GM19438 (cell line): Measurements from ENCODE around the gene SUPT20H.
A peak's percentile ranks its signal among the peaks of the same experiment; 100 is the strongest.

Experiments used
- ATAC-seq: cut with Tn5 transposase; IDR thresholded peaks from one replicate; pipeline ENCODE4 v1.9.1; 2021; ENCODE audit warnings: low read depth; ENCODE audit not compliant: unreplicated experiment

SUPT20H gene

DNA sequence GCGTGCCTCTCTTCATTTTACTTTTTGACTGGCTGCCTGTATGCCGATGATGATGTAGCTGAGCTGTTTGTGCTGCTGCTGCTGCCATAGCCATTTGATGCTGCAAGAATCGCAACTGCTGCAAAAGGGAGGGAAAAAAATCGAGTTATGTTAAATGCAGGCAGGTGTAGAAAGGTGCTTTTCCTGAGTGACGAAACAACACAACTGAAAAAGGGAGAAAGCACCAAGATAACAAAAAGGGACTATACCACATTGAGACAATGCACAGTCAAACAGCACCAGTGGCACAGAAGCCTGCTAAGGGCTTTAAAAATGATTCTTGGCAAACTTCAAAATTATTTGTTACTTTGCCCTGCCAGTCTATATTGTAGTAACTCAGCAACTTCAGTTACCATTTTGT lies 49.8 kb downstream of the SUPT20H start:
- no peak for ATAC-seq

DNA sequence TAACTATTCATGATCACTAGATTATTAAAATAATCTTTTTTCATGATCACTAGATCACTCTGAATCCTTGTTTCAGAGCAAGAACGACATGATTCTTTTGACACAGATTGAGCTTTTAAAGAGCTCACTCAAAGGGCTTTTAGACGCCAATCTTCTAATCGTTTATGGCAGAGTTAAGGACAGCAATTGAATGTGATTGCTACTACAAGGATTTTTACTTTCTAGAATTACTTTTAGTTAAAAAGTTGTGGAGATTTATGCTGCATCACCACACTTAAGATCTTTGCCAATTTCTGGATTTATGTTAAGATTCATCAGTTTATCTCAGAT lies 57.6 kb downstream of the SUPT20H start:
- ATAC-seq = no peak

DNA sequence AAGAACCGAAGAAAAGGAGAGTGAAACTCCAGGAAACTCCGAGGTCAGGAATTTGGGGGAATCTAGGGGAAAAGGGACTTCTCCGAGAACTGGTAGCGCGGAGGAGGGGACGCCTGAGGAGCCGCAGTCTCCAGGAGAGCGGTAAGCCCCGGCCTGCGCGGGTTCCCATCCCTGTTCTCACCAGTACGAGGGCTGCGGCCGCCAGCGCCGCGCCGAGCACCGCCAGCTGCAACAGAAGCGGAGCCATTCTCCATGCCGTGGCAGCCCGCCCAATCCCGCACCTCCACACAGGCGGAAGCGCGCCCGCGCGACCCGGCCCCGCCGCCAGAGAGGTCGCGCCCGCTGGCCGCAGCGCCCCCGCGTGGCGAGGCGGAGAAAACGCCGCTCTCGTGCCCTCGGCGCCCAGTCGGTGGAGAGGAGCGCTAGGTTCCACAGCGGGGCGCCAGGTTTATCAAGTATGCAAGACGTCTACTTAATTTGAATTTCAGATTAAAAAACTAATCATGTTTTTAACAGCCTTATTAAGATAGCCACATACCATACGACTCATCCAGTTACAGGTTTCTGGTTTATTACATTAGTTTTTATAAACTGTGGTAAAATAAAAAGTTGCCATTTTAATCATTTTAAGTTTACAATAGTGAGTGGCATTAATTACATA lies 60.3 kb downstream of the SUPT20H start, which contains the start of gene ALG5:
ALG5 (minus strand) TSS at position 287 of the 661 bp plus-strand sequence; CDS start at position 247, 40 bp downstream.
- ATAC-seq = peak; percentile 59

DNA sequence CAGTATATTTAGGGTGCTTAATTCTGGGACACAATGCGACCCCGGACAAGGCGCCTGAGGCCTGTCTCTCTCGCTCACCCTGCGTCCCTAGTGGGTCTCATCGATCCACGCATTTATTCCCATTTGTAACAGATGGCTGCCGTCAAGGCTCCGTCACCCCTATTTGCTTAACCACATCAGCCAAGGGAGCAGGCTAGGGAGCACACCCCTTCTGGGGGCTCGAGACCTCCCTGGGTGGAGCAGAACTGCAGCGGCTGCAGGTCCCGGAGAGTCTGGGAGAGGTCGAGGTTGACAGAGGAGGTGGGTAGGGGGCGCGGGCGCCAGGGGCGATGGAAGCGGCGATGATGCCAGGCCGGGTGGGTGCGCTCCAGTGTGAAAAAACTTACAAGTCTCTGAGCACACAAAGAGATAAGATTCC lies 60.9 kb downstream of the SUPT20H start:
- ATAC-seq = no peak

DNA sequence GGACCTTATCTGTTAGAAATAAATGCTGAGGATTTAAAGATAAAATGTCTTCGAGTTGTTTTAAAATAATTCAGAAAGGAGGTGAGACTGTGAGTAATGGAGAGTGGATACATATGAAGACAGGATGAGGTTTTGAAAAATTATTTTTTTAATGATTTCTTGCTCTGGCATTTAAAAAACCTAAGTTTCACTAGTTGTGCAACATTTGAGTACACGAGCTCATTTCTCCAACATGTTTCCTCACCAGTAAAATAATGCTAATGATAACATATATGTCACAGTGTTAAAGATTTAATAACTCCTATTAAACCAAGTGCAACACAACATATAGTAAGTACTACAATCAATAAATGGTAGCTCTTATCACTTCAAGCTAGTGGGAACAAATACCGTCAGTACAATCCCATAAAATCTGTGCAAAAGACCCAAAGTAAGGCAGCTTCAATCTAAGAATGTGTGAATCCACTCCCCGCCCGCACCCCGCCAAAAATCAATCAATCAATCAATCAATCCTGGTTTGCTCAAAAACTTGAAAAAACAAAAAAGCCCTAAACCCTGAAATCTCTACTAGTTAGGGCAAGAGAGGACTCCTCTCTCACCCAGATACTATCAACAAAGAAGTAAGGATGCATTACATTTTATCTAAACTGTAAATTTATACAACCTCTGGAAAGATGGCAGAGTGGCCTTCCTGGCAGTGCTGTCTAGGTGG lies 61.6 kb downstream of the SUPT20H start:
- ATAC-seq = no peak

DNA sequence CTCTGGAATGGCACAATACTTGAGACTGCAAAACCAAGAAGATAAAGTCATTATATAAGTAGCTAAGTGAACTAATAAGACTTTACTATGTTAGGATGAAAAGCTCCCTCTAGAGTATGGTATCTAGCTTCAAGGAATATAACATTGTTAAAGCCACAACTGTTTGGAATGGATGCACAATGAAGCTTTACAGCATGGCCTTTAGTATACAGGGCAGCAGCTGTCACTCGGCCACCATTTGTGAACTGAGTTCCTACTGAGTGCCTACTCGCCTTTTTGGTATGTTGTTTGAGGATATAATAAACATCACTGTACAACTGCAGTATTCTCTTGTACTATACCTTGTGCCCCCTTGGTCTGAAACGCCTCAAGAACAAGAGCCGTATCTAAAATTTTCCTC lies 67.1 kb downstream of the SUPT20H start:
- no peak for ATAC-seq

DNA sequence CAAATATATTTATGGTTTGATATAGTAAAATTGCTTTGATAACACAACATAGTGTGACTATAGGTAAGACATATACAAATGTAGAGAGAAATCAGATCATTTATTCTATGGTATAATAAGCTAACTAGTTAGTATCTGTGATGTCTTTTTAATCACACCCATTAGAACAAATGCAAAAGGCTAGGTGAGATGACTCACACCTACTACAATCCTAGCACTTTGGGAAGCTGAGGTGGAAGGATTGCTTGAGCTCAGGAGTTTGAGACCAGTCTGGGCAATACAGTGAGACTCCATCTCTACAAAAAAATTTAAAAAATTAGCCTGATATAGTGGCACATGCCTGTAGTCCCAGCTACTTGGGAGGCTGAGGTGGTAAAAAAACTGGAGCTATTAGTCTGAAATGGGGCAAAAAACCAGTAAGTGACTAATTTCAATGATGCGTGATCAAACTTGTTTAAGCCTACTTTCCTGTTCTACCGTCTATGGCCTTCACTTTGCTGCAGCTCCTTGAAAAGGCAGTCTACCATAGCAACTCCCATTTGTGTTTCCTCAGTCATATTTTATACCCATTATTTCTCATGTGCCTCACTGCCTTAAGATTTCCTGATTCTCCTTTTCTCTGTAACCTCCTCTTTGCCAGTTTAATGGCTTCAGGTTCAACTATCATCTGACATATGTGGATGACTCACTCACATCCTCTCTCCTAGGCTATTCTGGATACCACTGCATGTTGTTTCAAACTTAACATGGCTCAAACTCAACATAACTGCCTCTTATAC lies 72.8 kb downstream of the SUPT20H start:
- ATAC-seq = no peak

DNA sequence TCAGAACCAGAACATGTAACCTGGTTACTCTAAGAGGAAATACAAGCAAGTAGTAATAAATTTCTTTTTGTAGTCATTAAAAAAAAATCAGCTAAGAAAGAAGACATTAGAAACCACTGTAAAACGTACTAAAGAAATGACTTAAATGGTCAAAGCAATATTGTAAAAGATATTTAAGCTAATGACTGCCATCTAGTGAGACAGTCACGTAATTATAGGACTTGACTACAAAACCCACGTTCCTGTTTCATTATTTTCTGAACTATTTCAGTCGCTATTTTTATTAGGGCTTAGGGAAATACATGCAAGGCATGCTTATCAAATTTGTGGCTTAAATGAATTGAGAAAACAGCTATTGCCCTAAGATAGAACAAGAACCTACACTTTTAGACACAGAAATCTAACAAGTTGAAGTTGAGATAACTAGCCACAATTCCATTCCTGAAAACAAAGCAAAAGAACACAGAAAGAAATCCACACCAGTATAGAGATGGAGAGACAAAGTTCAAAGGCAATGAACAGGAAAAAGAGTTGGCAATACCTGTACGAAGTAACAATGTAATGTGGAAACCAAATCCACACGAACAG lies 78.2 kb downstream of the SUPT20H start:
- no peak for ATAC-seq

DNA sequence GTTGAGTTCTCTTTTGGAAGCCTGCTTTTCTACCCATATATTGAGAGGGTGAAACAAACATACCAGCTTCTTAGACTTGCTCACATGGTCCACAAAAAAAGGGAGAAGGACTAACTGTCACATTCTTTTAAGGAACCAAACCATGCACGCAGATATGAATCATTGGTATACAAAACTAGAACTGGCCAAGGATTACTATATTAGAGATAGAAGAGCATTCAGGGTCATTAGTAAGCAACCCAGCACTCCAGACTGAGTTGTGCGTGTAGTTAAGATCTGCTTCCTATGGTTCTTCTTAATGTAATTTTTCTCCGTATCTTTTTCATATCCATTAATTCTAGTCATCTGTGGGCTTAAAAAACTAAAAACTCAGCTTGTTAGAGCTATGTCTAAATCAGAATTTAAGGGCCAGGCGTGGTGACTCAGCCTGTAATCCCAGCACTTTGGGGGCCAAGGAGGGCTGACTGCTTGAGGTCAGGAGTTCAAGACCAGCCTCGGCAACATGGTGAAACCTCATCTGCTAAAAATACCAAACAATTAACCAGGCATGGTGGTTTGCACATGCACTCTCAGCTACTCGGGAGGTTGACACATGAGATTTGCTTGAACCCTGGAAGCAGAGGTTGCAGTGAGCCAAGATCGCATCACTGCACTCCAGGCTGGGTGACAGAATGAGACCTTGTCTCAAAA lies 80.0 kb downstream of the SUPT20H start:
- ATAC-seq = no peak

DNA sequence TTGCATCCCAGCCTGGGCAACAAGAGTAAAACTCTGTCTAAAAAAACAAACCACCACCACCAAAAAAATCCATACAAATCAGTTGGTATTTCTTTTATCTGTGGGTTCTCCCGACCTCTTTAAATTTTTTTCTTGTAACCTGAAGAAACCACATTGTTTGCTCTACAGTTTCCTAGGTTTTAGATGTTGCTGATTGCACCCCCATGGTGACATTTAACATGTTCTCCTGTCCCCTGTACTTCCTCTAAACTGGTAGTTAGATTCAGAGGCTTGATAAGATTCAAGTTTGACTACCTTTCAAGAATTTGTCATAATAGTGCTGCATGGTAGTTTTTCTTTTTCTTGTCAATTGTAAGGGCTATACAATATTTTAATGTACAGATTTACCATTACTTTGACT lies 84.3 kb downstream of the SUPT20H start:
- no peak for ATAC-seq

DNA sequence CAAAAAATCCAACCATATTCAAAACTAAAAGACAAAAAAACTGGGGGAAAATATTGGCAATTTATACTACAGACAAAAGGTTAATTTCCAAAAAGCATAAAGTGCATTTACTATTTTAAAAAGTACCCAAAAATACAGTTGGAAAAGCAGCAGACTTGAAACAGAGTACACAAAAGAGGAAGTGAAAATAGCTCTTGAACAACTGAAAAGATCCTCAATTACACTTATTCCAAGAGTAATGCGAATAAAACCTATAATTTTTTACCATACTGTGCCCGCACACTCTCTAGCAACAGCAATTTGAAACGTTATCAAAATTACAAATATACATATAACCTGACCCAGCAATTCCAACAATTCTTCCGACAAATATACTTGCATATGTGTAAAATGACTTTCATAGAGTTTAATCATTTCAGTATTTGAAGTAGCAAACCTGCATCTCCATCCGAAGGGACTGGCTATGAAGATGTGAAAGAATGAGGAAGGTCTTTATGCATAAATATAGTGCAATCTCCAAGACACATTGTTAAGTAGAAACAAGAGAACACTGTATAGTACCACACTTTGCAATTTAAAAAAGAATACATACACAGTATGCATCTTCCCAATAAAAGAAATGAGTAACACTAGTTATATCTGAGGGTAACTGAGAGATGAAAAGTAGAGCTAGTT lies 85.7 kb downstream of the SUPT20H start:
- peak; percentile 73 for ATAC-seq

DNA sequence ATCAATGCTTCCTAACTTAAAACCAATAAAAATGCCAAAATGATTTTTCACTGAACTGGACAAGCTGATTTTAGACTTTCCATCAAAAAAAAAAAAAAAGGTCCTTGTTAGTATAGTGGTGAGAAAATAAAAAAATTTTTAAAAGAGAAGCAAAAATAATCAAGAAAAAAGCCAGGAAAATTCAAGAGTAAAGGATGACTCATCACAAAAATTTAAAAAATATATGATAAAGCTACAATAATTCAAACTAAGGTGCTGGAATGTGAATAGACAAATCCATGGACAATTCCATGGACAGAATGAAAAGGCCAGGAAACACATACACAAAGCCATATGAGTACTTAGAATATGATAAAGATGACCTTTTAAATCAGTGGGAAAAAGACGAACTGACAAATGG lies 86.5 kb downstream of the SUPT20H start:
- ATAC-seq = no peak

DNA sequence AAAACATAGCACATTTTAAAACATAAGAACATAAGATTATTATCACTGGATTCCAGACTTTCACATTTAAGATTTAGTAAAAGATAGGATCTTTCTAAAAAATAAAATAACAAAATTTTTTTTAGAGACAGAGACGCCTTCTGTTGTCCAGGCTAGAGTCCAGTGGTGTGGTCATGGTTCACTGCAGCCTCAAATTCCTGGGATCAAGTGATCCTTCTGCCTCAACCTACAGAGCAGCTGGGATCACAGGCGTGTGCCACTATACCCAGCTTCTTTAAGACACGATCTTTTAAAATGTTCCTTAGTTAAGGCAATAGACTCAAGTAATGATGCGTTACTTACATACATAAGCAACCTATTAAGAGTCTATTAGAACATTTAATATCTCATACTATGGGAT lies 93.1 kb downstream of the SUPT20H start:
- no peak for ATAC-seq

DNA sequence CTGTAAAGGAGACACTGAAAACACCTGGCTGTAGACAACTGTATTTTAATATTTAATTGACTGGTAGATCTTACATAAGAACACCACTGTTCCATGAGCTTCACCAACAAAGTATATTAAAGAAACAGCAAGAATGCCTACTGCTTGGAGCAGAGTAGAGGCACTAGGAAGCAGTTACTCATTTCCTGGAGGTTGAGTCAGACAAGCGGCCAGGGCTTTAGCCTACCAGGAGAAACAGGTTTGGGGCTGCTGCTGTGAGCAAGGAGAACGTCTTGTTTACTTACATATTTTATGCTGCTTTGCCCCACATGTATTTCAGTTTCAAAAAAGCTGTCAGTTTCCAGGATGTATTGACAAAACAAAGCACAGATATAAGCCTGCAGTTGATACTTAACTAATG lies 93.7 kb downstream of the SUPT20H start:
- ATAC-seq = no peak

DNA sequence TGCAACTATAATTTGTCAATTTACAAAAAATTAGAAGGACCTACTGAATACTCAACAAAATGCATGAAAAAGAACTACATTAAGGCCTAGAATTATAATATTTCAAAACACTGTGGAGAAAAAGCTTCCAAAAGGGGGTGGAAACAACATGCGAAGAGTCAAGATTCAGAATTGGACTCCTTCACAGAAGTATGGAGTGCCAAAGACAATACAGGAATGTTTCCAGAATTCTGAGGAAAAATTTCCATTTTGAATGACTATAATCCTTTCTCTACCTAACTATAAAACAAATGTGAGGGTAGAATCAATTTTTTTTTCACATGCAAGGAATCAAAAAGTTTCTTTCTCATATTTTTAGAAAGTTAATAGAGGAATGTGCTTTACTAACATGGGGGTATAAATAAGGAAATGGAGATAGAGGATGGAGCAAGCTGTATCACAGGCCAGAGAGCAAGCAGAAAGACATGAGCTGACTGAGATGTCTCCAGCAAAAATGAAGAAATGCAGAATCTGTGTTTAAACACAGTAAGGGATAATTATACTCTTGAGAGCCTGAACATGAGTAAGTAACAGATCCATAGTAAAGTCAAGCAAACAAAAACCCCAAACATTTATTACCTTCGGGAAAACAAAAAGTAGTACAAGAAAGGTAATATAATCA lies 99.9 kb downstream of the SUPT20H start:
- ATAC-seq = no peak
